H9 (cell line): ENCODE results near the gene PNPLA6. TPM values are rescaled to one million over a fixed set of nuclear protein-coding genes. Genes with fewer than 3 reads are reported as not detected.

ENCODE experiments used
- DNase-seq: peaks from one replicate; pipeline ENCODE4 v3.0.0-alpha.2; 2017
- H2AFZ ChIP-seq: one replicate; pipeline ENCODE4 v1.6.1; 2013; ENCODE audit warnings: mild to moderate bottlenecking, low read length, control low read depth, moderate library complexity
- H2AK5ac ChIP-seq: 2 replicates; pipeline ENCODE4 v1.6.1; 2013; ENCODE audit warnings: low read length, control low read depth, mixed read lengths; ENCODE audit not compliant: insufficient read length
- H2BK120ac ChIP-seq: one replicate; pipeline ENCODE4 v1.6.1; 2013; ENCODE audit warnings: low read depth, mild to moderate bottlenecking, low read length, control low read depth, inconsistent platforms; ENCODE audit not compliant: poor library complexity, severe bottlenecking
- H2BK12ac ChIP-seq: 2 replicates; pipeline ENCODE4 v1.6.1; 2013; ENCODE audit warnings: low read length, control low read depth, mixed read lengths, low read depth; ENCODE audit not compliant: insufficient read length
- H2BK15ac ChIP-seq: 2 replicates; pipeline ENCODE4 v1.6.1; 2013; ENCODE audit warnings: low read depth, low read length, control low read depth
- H2BK20ac ChIP-seq: one replicate; pipeline ENCODE4 v1.6.1; 2013; ENCODE audit warnings: low read depth, mild to moderate bottlenecking, low read length, control low read depth, inconsistent platforms; ENCODE audit not compliant: poor library complexity, severe bottlenecking
- H2BK5ac ChIP-seq: 2 replicates; pipeline ENCODE4 v1.6.1; 2013; ENCODE audit warnings: low read length, control low read depth, mixed read lengths; ENCODE audit not compliant: insufficient read length
- H3K14ac ChIP-seq: 2 replicates; pipeline ENCODE4 v1.6.1; 2013; ENCODE audit warnings: low read length, control low read depth; ENCODE audit not compliant: insufficient read depth
- H3K18ac ChIP-seq: 2 replicates; pipeline ENCODE4 v1.6.1; 2013; ENCODE audit warnings: low read depth, mild to moderate bottlenecking, mixed read lengths, low read length, control low read depth; ENCODE audit not compliant: insufficient read length
- H3K23ac ChIP-seq: 2 replicates; pipeline ENCODE4 v1.6.1; 2013; ENCODE audit warnings: low read length, control low read depth, mixed read lengths, low read depth; ENCODE audit not compliant: insufficient read length
- H3K23me2 ChIP-seq: 2 replicates; pipeline ENCODE4 v1.6.1; 2013; ENCODE audit warnings: low read depth, mild to moderate bottlenecking, mixed read lengths, low read length, control low read depth; ENCODE audit not compliant: insufficient read length, poor library complexity, severe bottlenecking
- H3K27ac ChIP-seq: 2 replicates; pipeline ENCODE4 v1.5.1; 2013; ENCODE audit warnings: low read length, control low read depth, mixed read lengths, low read depth; ENCODE audit not compliant: insufficient read length
- H3K27me3 ChIP-seq: 2 replicates; pipeline ENCODE4 v1.6.1; 2013; ENCODE audit warnings: low read length, control low read depth, inconsistent platforms; ENCODE audit not compliant: insufficient read depth
- H3K4ac ChIP-seq: 2 replicates; pipeline ENCODE4 v1.6.1; 2013; ENCODE audit warnings: low read depth, mild to moderate bottlenecking, control low read depth, inconsistent platforms, low read length, moderate library complexity
- H3K4me1 ChIP-seq: 2 replicates; pipeline ENCODE4 v1.6.1; 2013; ENCODE audit warnings: low read length, control low read depth, inconsistent platforms; ENCODE audit not compliant: insufficient read depth
- H3K4me2 ChIP-seq: 2 replicates; pipeline ENCODE4 v1.6.1; 2013; ENCODE audit warnings: low read length, control low read depth, mixed read lengths; ENCODE audit not compliant: insufficient read length, insufficient read depth
- H3K56ac ChIP-seq: 2 replicates; pipeline ENCODE4 v1.6.1; 2013; ENCODE audit warnings: low read depth, mild to moderate bottlenecking, mixed read lengths, low read length, control low read depth; ENCODE audit not compliant: insufficient read length
- H3K79me1 ChIP-seq: 2 replicates; pipeline ENCODE4 v1.6.1; 2013; ENCODE audit warnings: low read depth, mild to moderate bottlenecking, moderate library complexity, low read length, control low read depth, inconsistent platforms; ENCODE audit not compliant: insufficient read depth, poor library complexity, severe bottlenecking
- H3K79me2 ChIP-seq: 2 replicates; pipeline ENCODE4 v1.6.1; 2013; ENCODE audit warnings: low read length, control low read depth, inconsistent platforms; ENCODE audit not compliant: insufficient read depth
- H3K9ac ChIP-seq: 2 replicates; pipeline ENCODE4 v1.6.1; 2013; ENCODE audit warnings: low read length, control low read depth, mixed read lengths; ENCODE audit not compliant: insufficient read length; ENCODE audit errors: extremely low read depth
- H3K9me3 ChIP-seq: one replicate; pipeline ENCODE4 v1.6.1; 2013; ENCODE audit warnings: low read depth, low read length, inconsistent platforms; ENCODE audit not compliant: control insufficient read depth
- H3T11ph ChIP-seq: one replicate; pipeline ENCODE4 v1.6.1; 2013; ENCODE audit warnings: mild to moderate bottlenecking, low read length, control low read depth, inconsistent platforms
- H4K20me1 ChIP-seq: one replicate; pipeline ENCODE4 v1.6.1; 2013; ENCODE audit not compliant: control insufficient read depth, insufficient read length, insufficient read depth
- H4K5ac ChIP-seq: 2 replicates; pipeline ENCODE4 v1.6.1; 2013; ENCODE audit warnings: low read depth, mild to moderate bottlenecking, mixed read lengths, low read length, control low read depth; ENCODE audit not compliant: insufficient read length
- H4K8ac ChIP-seq: replicated peaks from 2 replicates; pipeline ENCODE4 v1.6.1; 2013; ENCODE audit warnings: low read length, control low read depth, mixed read lengths, low read depth; ENCODE audit not compliant: insufficient read length
- H4K91ac ChIP-seq: 2 replicates; pipeline ENCODE4 v1.6.1; 2013; ENCODE audit warnings: low read depth, mild to moderate bottlenecking, moderate library complexity, mixed read lengths, low read length, control low read depth; ENCODE audit not compliant: insufficient read length
- H3K27ac Mint-ChIP-seq, 3 experiments: 2 replicates in 2 of 3; 3 replicates in 1 of 3; pipeline ENCODE4 v1.8.0; 2020 to 2021; ENCODE audit warnings: mixed read lengths in 3 of 3, mild to moderate bottlenecking in 1 of 3, moderate library complexity in 1 of 3
- H3K27me3 Mint-ChIP-seq: 2 replicates; pipeline ENCODE4 v1.8.0; 2021; ENCODE audit warnings: low read depth, mild to moderate bottlenecking, moderate library complexity, mixed read lengths
- H3K36me3 Mint-ChIP-seq, 3 experiments: 2 replicates in 2 of 3; 3 replicates in 1 of 3; pipeline ENCODE4 v1.8.0; 2020 to 2021; ENCODE audit warnings: low read depth in 3 of 3, mixed read lengths in 3 of 3; ENCODE audit not compliant: insufficient read depth in 1 of 3
- H3K4me1 Mint-ChIP-seq, 2 experiments: 2 replicates each; pipeline ENCODE4 v1.8.0; 2020; ENCODE audit warnings: mixed read lengths in 2 of 2
- H3K4me3 Mint-ChIP-seq, 2 experiments: 2 replicates in 1 of 2; 3 replicates in 1 of 2; pipeline ENCODE4 v1.8.0; 2020 to 2021; ENCODE audit warnings: mild to moderate bottlenecking in 2 of 2, mixed read lengths in 2 of 2, moderate library complexity in 1 of 2
- H3K9me3 Mint-ChIP-seq, 2 experiments: 2 replicates in 1 of 2; 3 replicates in 1 of 2; pipeline ENCODE4 v1.8.0; 2020; ENCODE audit warnings: mild to moderate bottlenecking in 2 of 2, mixed read lengths in 2 of 2, moderate library complexity in 1 of 2
- CTCF ChIP-seq: fragments of 200-600 bp; sonication (generic); conservative IDR thresholded peaks from 3 replicates; pipeline ENCODE4 v1.8.0; 2021; ENCODE audit warnings: antibody characterized with exemption, mild to moderate bottlenecking
- WGBS: extraction: QIAGEN DNeasy Blood & Tissue Kit; methylation state at CpG from one replicate; pipeline ENCODE4 v1.1.7; 2013; ENCODE audit warnings: missing lambda C conversion rate, low lambda C conversion rate, mixed read lengths; ENCODE audit not compliant: insufficient read length; ENCODE audit errors: extremely low coverage; 5-methylcytosine and 5-hydroxymethylcytosine counted together
- total RNA-seq: library from RNA; stranded (reverse); gene quantifications from 2 replicates; pipeline ENCODE4 v1.2.1, GENCODE V29; 2021

PNPLA6 gene
- total RNA-seq, 1 experiment from 2014 or later: 130 TPM

DNA sequence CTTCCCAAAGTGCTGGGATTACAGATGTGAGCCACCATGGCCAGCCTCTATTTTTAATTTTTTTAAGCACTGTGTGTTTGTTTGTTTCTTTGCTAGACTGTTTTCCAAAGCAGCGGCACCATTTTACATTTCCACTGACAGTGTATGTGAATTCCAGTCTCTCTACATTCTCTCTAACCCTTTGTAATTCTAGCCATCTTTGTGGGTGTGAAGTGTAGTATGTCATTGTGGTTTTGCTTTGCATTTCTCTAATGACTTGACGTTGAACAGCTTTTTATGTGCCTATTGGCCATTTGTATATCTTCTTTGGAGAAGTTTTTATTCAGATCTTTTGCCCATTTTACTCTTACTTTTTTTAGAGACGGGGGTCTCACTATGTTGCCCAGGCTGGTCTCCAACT is 11.6 kb downstream of the PNPLA6 start:
- H3K9me3 Mint-ChIP-seq: no peaks in the 10 kb centered on the region; a peak in 1 of 5 replicates
- Histone ChIP-seq H3K56ac (no peak overlapping the region), H4K5ac (no peak overlapping the region), H3K4ac (no peak overlapping the region), H3K27me3 (no peaks in the 10 kb centered on the region), H3K4me2 (no peak overlapping the region), H3K79me1 (no peaks in the 10 kb centered on the region), H4K20me1 (no peaks in the 10 kb centered on the region), H4K8ac (no peak overlapping the region), H2BK20ac (no peak overlapping the region), H4K91ac (no peak overlapping the region), H3K23ac (no peak overlapping the region), H3K23me2 (no peaks in the 10 kb centered on the region), H3K9ac (no peak overlapping the region), H3K14ac (no peak overlapping the region), H2AFZ (no peak overlapping the region), H2BK15ac (no peak overlapping the region), H2AK5ac (no peak overlapping the region), H3K18ac (no peak overlapping the region), H3K79me2 (no peaks in the 10 kb centered on the region), H2BK5ac (no peak overlapping the region), H3T11ph (no peak overlapping the region), H3K4me1 (no peaks in the 10 kb centered on the region), H3K27ac (no peak overlapping the region), H3K9me3 (no peaks in the 10 kb centered on the region), H2BK12ac (no peak overlapping the region), H2BK120ac (no peak overlapping the region)
- H3K4me3 Mint-ChIP-seq: no peak overlapping the region
- H3K27ac Mint-ChIP-seq: no peak overlapping the region
- peaks cover 4 to 33% (median 24%) of the 10 kb centered on the region in 3 experiments; a peak in 6 of 7 replicates for H3K36me3 Mint-ChIP-seq
- WGBS: no CpG with 5 or more reads among the region's 3 CpGs
- peaks cover 7 to 8% of the 10 kb centered on the region in 2 experiments; a peak in 3 of 4 replicates for H3K4me1 Mint-ChIP-seq
- DNase-seq: no peak
- H3K27me3 Mint-ChIP-seq: no peaks in the 10 kb centered on the region
- TF ChIP-seq CTCF: no peak
